OCI-LY1 (cell line): ENCODE measurements around the gene RRP1B.
"Not testable (repeated sequence)": the region's sequence is repeated elsewhere in the genome, so short reads cannot be mapped to it uniquely, and the experiment has no call there.

Experiments
- H2AFZ ChIP-seq: fragments of 200-600 bp; sonication (generic), shearing (Covaris generic); 2 replicates; pipeline ENCODE4 v1.6.0; 2014; ENCODE audit warnings: antibody characterized with exemption, mild to moderate bottlenecking, low read length
- H3F3A ChIP-seq: fragments of 200-600 bp; sonication (generic), shearing (Covaris generic); 2 replicates; pipeline ENCODE4 v1.6.0; 2014; ENCODE audit warnings: mild to moderate bottlenecking, antibody characterized with exemption, low read length, moderate library complexity; ENCODE audit not compliant: insufficient read depth
- H3K27ac ChIP-seq: fragments of 200-600 bp; sonication (generic); 2 replicates; pipeline ENCODE4 v1.5.1; 2014; ENCODE audit warnings: low read length, mixed run types, mild to moderate bottlenecking, low read depth; ENCODE audit not compliant: poor library complexity, severe bottlenecking
- H3K27me3 ChIP-seq: fragments of 200-600 bp; sonication (generic); 2 replicates; pipeline ENCODE4 v1.6.0; 2014; ENCODE audit warnings: antibody characterized with exemption, mild to moderate bottlenecking, low read length, moderate library complexity; ENCODE audit not compliant: insufficient read depth
- H3K36me3 ChIP-seq: fragments of 200-600 bp; sonication (generic); 2 replicates; pipeline ENCODE4 v1.6.1; 2014; ENCODE audit warnings: mild to moderate bottlenecking, antibody characterized with exemption, low read length, moderate library complexity, mixed read lengths; ENCODE audit not compliant: insufficient read depth
- H3K4me1 ChIP-seq: fragments of 200-600 bp; sonication (generic); 2 replicates; pipeline ENCODE4 v1.5.1; 2014; ENCODE audit warnings: mild to moderate bottlenecking, low read length, moderate library complexity; ENCODE audit not compliant: insufficient read depth, severe bottlenecking
- H3K4me2 ChIP-seq: fragments of 200-600 bp; sonication (generic), shearing (Covaris generic); 2 replicates; pipeline ENCODE4 v1.6.1; 2014; ENCODE audit warnings: low read length
- H3K4me3 ChIP-seq: fragments of 200-600 bp; sonication (generic); 2 replicates; pipeline ENCODE4 v1.5.1; 2014; ENCODE audit warnings: low read length, low read depth, mild to moderate bottlenecking, mixed read lengths; ENCODE audit not compliant: poor library complexity, severe bottlenecking
- H3K79me2 ChIP-seq: fragments of 200-600 bp; shearing (Covaris generic); 2 replicates; pipeline ENCODE4 v1.6.1; 2016; ENCODE audit warnings: mixed run types, low read length, mixed read lengths; ENCODE audit not compliant: insufficient read depth
- H3K9ac ChIP-seq: fragments of 200-600 bp; sonication (generic), shearing (Covaris generic); 2 replicates; pipeline ENCODE4 v1.6.1; 2014; ENCODE audit warnings: mild to moderate bottlenecking, low read length, mixed read lengths
- H3K9me2 ChIP-seq: fragments of 200-600 bp; sonication (generic), shearing (Covaris generic); 2 replicates; pipeline ENCODE4 v1.6.1; 2014; ENCODE audit warnings: low read depth, mild to moderate bottlenecking, low read length, mixed read lengths
- H3K9me3 ChIP-seq: fragments of 200-600 bp; shearing (Covaris generic); 2 replicates; pipeline ENCODE4 v1.6.1; 2014; ENCODE audit warnings: low read length, mixed read lengths
- H4K20me1 ChIP-seq: fragments of 200-600 bp; sonication (generic), shearing (Covaris generic); 2 replicates; pipeline ENCODE4 v1.6.0; 2016; ENCODE audit warnings: mild to moderate bottlenecking, low read length; ENCODE audit not compliant: insufficient read depth
- EZH2 ChIP-seq: fragments of 200-600 bp; sonication (generic), shearing (Covaris generic); IDR thresholded peaks from 2 replicates; pipeline ENCODE4 v1.8.0; 2017; ENCODE audit warnings: borderline replicate concordance, mixed run types, mild to moderate bottlenecking, antibody characterized with exemption, low read length, moderate library complexity, mixed read lengths
- TF ChIP-seq, protein P1 (sequence below): fragments of 200-600 bp; sonication (generic), shearing (Covaris generic); IDR thresholded peaks from 2 replicates; pipeline ENCODE4 v1.5.1; 2017; ENCODE audit warnings: mild to moderate bottlenecking, antibody characterized with exemption, low read length, moderate library complexity, mixed read lengths

RRP1B gene

DNA sequence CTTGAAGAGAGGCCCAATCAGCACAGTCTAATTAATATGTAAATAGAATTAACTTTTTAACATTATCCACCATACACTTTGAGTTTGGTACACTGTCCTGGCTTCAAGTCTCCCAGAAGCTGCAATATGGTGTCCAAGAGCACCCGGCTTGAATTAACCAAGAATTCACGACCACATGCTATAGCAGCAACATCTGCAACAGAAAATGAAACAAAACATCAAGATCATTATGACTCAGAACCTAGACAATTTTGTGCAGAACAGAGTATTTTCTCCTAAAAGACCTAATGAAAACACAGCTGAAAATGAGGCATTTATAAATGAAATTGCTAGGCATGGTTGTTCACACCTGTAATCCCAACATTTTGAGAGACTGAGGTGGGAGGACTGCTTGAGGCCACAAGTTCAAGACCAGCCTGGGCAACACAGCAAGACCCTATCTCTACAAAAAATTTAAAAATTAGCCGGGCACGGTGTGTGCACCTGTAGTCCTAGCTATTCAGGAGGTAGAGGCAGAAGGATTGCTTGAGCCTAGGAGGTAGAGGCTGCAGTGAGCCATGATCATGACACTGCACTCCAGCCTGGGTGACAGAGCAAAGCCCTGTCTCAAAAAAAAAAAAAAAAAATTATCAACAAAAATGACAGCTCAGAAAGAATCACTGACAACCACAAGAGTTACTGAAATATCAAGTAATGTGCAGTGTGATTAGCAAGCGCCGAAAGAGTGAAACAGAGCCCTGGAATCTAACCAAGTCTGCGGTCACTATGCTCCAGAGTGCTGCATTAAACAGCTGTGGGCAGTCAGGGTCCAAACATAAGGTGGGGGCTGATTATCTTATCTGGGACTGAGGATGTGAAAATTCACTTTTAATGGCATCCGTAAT lies 45.4 kb upstream of the RRP1B start:
- H2AFZ ChIP-seq, result no peak overlapping the region
- no peaks in the 10 kb centered on the region for H4K20me1 ChIP-seq
- H3K36me3 ChIP-seq, result no peaks in the 10 kb centered on the region
- no peaks in the 10 kb centered on the region for H3K79me2 ChIP-seq
- no peak overlapping the region for H3K27ac ChIP-seq
- 0 out of 2 replicates have a peak, but pooled peaks cover 4% of the 10 kb centered on the region for H3K27me3 ChIP-seq
- no peaks in the 10 kb centered on the region for H3F3A ChIP-seq
- H3K4me1 ChIP-seq, result peaks cover 4% of the 10 kb centered on the region
- no peak overlapping the region for H3K4me2 ChIP-seq
- H3K9ac ChIP-seq, result no peak overlapping the region
- TF ChIP-seq EZH2, result no peak
- TF ChIP-seq, protein P1, sequence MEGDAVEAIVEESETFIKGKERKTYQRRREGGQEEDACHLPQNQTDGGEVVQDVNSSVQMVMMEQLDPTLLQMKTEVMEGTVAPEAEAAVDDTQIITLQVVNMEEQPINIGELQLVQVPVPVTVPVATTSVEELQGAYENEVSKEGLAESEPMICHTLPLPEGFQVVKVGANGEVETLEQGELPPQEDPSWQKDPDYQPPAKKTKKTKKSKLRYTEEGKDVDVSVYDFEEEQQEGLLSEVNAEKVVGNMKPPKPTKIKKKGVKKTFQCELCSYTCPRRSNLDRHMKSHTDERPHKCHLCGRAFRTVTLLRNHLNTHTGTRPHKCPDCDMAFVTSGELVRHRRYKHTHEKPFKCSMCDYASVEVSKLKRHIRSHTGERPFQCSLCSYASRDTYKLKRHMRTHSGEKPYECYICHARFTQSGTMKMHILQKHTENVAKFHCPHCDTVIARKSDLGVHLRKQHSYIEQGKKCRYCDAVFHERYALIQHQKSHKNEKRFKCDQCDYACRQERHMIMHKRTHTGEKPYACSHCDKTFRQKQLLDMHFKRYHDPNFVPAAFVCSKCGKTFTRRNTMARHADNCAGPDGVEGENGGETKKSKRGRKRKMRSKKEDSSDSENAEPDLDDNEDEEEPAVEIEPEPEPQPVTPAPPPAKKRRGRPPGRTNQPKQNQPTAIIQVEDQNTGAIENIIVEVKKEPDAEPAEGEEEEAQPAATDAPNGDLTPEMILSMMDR, result no peak
- no peaks in the 10 kb centered on the region for H3K9me2 ChIP-seq
- H3K4me3 ChIP-seq, result no peak overlapping the region
- H3K9me3 ChIP-seq, result no peaks in the 10 kb centered on the region

DNA sequence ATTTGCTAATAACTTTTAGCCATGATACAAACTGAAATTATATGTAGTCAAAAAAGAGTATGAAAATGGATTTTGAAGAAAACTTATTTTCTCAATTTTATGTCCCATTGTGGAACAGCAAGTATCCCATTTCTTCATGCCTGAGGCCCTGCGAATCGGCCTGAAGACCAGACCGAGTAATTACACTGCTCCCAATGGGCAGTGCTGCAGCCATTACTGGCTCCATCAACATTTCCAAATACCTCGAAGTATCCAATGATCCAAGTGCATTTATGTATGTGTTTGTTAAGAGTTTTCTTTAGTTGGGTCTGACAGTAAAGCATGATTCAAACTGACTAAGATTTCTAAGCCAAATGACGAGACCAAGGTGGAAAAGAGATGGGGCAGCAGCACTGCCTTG lies 44.5 kb upstream of the RRP1B start:
- no peaks in the 10 kb centered on the region for H3K36me3 ChIP-seq
- H3K4me3 ChIP-seq, result no peak overlapping the region
- H3K9me2 ChIP-seq, result no peaks in the 10 kb centered on the region
- no peaks in the 10 kb centered on the region for H4K20me1 ChIP-seq
- no peak overlapping the region for H3K27ac ChIP-seq
- no peak overlapping the region for H3K4me2 ChIP-seq
- H3K4me1 ChIP-seq, result peaks cover 4% of the 10 kb centered on the region
- H2AFZ ChIP-seq, result no peak overlapping the region
- H3K27me3 ChIP-seq, result peaks cover 6% of the 10 kb centered on the region
- TF ChIP-seq, protein P1, result no peak
- no peak for TF ChIP-seq EZH2
- no peaks in the 10 kb centered on the region for H3K9me3 ChIP-seq
- no peaks in the 10 kb centered on the region for H3F3A ChIP-seq
- H3K79me2 ChIP-seq, result no peaks in the 10 kb centered on the region
- no peak overlapping the region for H3K9ac ChIP-seq

DNA sequence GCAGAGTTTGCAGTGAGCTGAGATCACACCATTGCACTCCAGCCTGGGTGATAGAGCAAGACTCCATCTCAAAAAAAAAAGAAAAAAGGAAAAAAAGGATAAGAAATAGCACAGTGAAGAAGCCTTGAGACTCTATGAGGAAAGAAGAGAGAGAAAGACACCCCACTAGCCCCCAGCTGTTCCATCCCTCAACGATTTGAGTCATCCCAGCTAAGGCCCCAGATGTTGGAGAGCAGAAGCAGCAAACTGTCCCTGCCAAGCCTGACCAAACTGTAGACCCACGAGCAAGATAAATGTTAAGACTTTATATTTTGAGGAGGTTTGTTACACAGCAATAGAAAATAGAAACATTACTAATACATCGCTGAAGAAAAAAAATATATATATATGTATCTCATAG lies 42.5 kb upstream of the RRP1B start:
- not testable (repeated sequence) for H3K4me2 ChIP-seq, H3K27ac ChIP-seq, H3K4me1 ChIP-seq, H3F3A ChIP-seq, H4K20me1 ChIP-seq, H3K79me2 ChIP-seq, H3K9ac ChIP-seq, H3K9me3 ChIP-seq, H3K4me3 ChIP-seq, H2AFZ ChIP-seq, H3K36me3 ChIP-seq, H3K9me2 ChIP-seq
- peaks cover 16% of the 10 kb centered on the region for H3K27me3 ChIP-seq

DNA sequence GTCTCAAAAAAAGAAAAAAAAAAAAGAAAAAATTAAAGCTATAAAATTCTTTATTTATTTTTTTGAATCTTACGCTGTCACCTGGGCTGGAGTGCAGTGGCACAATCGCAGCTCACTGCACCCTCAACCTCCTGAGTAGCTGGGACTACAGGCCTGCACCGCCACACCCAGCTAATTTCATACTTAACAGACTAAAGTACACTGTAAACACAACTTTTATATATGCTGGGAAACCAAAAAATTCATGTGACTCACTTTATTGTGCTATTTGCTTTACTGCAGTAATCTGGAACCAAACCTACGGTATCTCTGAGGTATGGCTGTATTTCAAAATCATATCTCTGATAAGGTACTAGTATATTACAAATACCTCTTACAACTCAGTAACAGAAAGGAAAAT lies 40.4 kb upstream of the RRP1B start:
- Histone ChIP-seq H3K79me2 (no peaks in the 10 kb centered on the region), H3K36me3 (no peaks in the 10 kb centered on the region; the same call in 1 of the 2 replicates), H3K27ac (no peak overlapping the region)

More for the DNA sequence above, 40.4 kb upstream of the RRP1B start:
- Histone ChIP-seq H2AFZ (no peak overlapping the region), H4K20me1 (no peaks in the 10 kb centered on the region), H3F3A (no peaks in the 10 kb centered on the region), H3K4me1 (no peaks in the 10 kb centered on the region), H3K9ac (no peak overlapping the region), H3K4me2 (no peak overlapping the region), H3K9me3 (0 out of 2 replicates have a peak, but pooled peaks cover 2% of the 10 kb centered on the region), H3K9me2 (no peaks in the 10 kb centered on the region), H3K27me3 (peaks cover 16% of the 10 kb centered on the region), H3K4me3 (no peak overlapping the region)
- TF ChIP-seq, protein P1, result no peak
- no peak for TF ChIP-seq EZH2
